Effector CD4-positive, alpha-beta T cell (primary cell): ENCODE data around the gene ABTB2.

Experiments used
- DNase-seq: peaks from one replicate; pipeline ENCODE4 v3.0.0-alpha.2; 2020

The ABTB2 gene

GRCh38 chr11:34359548-34359891 lies 1.7 kb upstream of the ABTB2 start:
- no peak for DNase-seq

- DNase-seq = peak; percentile 71
Observed at GRCh38 chr11:34358728-34359547, 1.1 kb upstream of the ABTB2 start.

GRCh38 chr11:34358258-34358727 lies 483 bp upstream of the ABTB2 start:
- no peak for DNase-seq

GRCh38 chr11:34356913-34357700 lies 703 bp downstream of the ABTB2 start:
- DNase-seq = peak; percentile 42

- DNase-seq = peak; percentile 4
Observed at GRCh38 chr11:34356576-34356912, 1.3 kb downstream of the ABTB2 start.

- no peak for DNase-seq
Observed at GRCh38 chr11:34356130-34356529, 1.7 kb downstream of the ABTB2 start.

GRCh38 chr11:34355726-34356125 lies 2.1 kb downstream of the ABTB2 start:
- no peak for DNase-seq

- DNase-seq = no peak
Observed at GRCh38 chr11:34354782-34355181, 3.0 kb downstream of the ABTB2 start.

GRCh38 chr11:34353881-34354280 lies 3.9 kb downstream of the ABTB2 start:
- no peak for DNase-seq

GRCh38 chr11:34351687-34352469 lies 5.9 kb downstream of the ABTB2 start:
- DNase-seq = no peak

- no peak for DNase-seq
Observed at GRCh38 chr11:34351051-34351450, 6.8 kb downstream of the ABTB2 start.

- DNase-seq = no peak
Observed at GRCh38 chr11:34349882-34350281, 7.9 kb downstream of the ABTB2 start.

GRCh38 chr11:34348919-34349318 lies 8.9 kb downstream of the ABTB2 start:
- no peak for DNase-seq

- DNase-seq = no peak
Observed at GRCh38 chr11:34348096-34348495, 9.7 kb downstream of the ABTB2 start.

GRCh38 chr11:34346551-34346950 lies 11.3 kb downstream of the ABTB2 start:
- DNase-seq = no peak

GRCh38 chr11:34345991-34346480 lies 11.8 kb downstream of the ABTB2 start:
- DNase-seq = no peak

- DNase-seq = no peak
Observed at GRCh38 chr11:34345540-34345876, 12.3 kb downstream of the ABTB2 start.

- no peak for DNase-seq
Observed at GRCh38 chr11:34344768-34345539, 12.9 kb downstream of the ABTB2 start.

GRCh38 chr11:34344410-34344767 lies 13.4 kb downstream of the ABTB2 start:
- DNase-seq = no peak

GRCh38 chr11:34343686-34344085 lies 14.1 kb downstream of the ABTB2 start:
- no peak for DNase-seq

- DNase-seq = no peak
Observed at GRCh38 chr11:34343153-34343552, 14.7 kb downstream of the ABTB2 start.

- no peak for DNase-seq
Observed at GRCh38 chr11:34341931-34342533, 15.8 kb downstream of the ABTB2 start.
